Measurements from ENCODE around the gene FCN1. TPM values are rescaled to one million over a fixed set of nuclear protein-coding genes. Genes with fewer than 3 reads are reported as not detected.

The FCN1 gene
- total and polyA plus RNA-seq, 4 donors = 0.08 to 13.8 (median 0.87) TPM

GRCh38 chr9:134908524-134909309, 9.0 kb downstream of the FCN1 start:
- Histone ChIP-seq H3K27ac (ENCODE audit: low read depth, low read length) (no peak overlapping the region), H3K27me3 (ENCODE audit: control insufficient read depth, insufficient read depth, low read length) (no peaks in the 10 kb centered on the region), H3K36me3 (ENCODE audit: control insufficient read depth, insufficient read depth, low read length) (no peaks in the 10 kb centered on the region), H3K9me3 (ENCODE audit: control insufficient read depth, insufficient read depth, low read length) (no peaks in the 10 kb centered on the region), H3K4me1 (ENCODE audit: control insufficient read depth, insufficient read depth, low read length) (no peaks in the 10 kb centered on the region), H3K4me3 (ENCODE audit: low read depth, low read length) (no peak overlapping the region)
- DNase-seq (ENCODE audit: low read depth in 4 of 6, low spot score in 6 of 6) = no peak
- 93% methylated on average over 7 of the region's 13 CpGs for WGBS (ENCODE audit: insufficient coverage)

- DNase-seq (ENCODE audit: low read depth in 4 of 6, low spot score in 6 of 6) = no peak
- no peaks in the 10 kb centered on the region for H3K36me3 ChIP-seq (ENCODE audit: control insufficient read depth, insufficient read depth, low read length)
- no peaks in the 10 kb centered on the region for H3K4me1 ChIP-seq (ENCODE audit: control insufficient read depth, insufficient read depth, low read length)
- no peak overlapping the region for H3K4me3 ChIP-seq (ENCODE audit: low read depth, low read length)
- WGBS (ENCODE audit: insufficient coverage) = no CpG with 5 or more reads among the region's 3 CpGs
- no peak overlapping the region for H3K27ac ChIP-seq (ENCODE audit: low read depth, low read length)
- H3K9me3 ChIP-seq (ENCODE audit: control insufficient read depth, insufficient read depth, low read length) = no peaks in the 10 kb centered on the region
- H3K27me3 ChIP-seq (ENCODE audit: control insufficient read depth, insufficient read depth, low read length) = no peaks in the 10 kb centered on the region
Observed at GRCh38 chr9:134902936-134903335, 14.8 kb downstream of the FCN1 start.

GRCh38 chr9:134899818-134900217, 17.9 kb downstream of the FCN1 start:
- no peaks in the 10 kb centered on the region for H3K27me3 ChIP-seq (ENCODE audit: control insufficient read depth, insufficient read depth, low read length)
- H3K4me1 ChIP-seq (ENCODE audit: control insufficient read depth, insufficient read depth, low read length) = peaks cover 6% of the 10 kb centered on the region
- DNase-seq (ENCODE audit: low read depth in 4 of 6, low spot score in 6 of 6) = no peak
- H3K27ac ChIP-seq (ENCODE audit: low read depth, low read length) = no peak overlapping the region
- H3K36me3 ChIP-seq (ENCODE audit: control insufficient read depth, insufficient read depth, low read length) = no peaks in the 10 kb centered on the region
- H3K4me3 ChIP-seq (ENCODE audit: low read depth, low read length) = no peak overlapping the region
- H3K9me3 ChIP-seq (ENCODE audit: control insufficient read depth, insufficient read depth, low read length) = no peaks in the 10 kb centered on the region
- no CpG with 5 or more reads among the region's 1 CpG for WGBS (ENCODE audit: insufficient coverage)

GRCh38 chr9:134899168-134899567, 18.5 kb downstream of the FCN1 start:
- Histone ChIP-seq H3K9me3 (ENCODE audit: control insufficient read depth, insufficient read depth, low read length) (no peaks in the 10 kb centered on the region), H3K4me3 (ENCODE audit: low read depth, low read length) (no peak overlapping the region), H3K36me3 (ENCODE audit: control insufficient read depth, insufficient read depth, low read length) (no peaks in the 10 kb centered on the region), H3K27ac (ENCODE audit: low read depth, low read length) (no peak overlapping the region), H3K4me1 (ENCODE audit: control insufficient read depth, insufficient read depth, low read length) (peaks cover 6% of the 10 kb centered on the region), H3K27me3 (ENCODE audit: control insufficient read depth, insufficient read depth, low read length) (no peaks in the 10 kb centered on the region)
- WGBS (ENCODE audit: insufficient coverage) = no CpG with 5 or more reads among the region's 3 CpGs
- no peak for DNase-seq (ENCODE audit: low read depth in 4 of 6, low spot score in 6 of 6)

- Histone ChIP-seq H3K4me1 (ENCODE audit: control insufficient read depth, insufficient read depth, low read length) (peaks cover 6% of the 10 kb centered on the region), H3K27me3 (ENCODE audit: control insufficient read depth, insufficient read depth, low read length) (no peaks in the 10 kb centered on the region), H3K4me3 (ENCODE audit: low read depth, low read length) (no peak overlapping the region), H3K36me3 (ENCODE audit: control insufficient read depth, insufficient read depth, low read length) (no peaks in the 10 kb centered on the region), H3K27ac (ENCODE audit: low read depth, low read length) (no peak overlapping the region), H3K9me3 (ENCODE audit: control insufficient read depth, insufficient read depth, low read length) (no peaks in the 10 kb centered on the region)
- no peak for DNase-seq (ENCODE audit: low read depth in 4 of 6, low spot score in 6 of 6)
- no CpG with 5 or more reads among the region's 2 CpGs for WGBS (ENCODE audit: insufficient coverage)
Observed at GRCh38 chr9:134898319-134898718, 19.4 kb downstream of the FCN1 start.

- Histone ChIP-seq H3K36me3 (ENCODE audit: control insufficient read depth, insufficient read depth, low read length) (no peaks in the 10 kb centered on the region), H3K4me1 (ENCODE audit: control insufficient read depth, insufficient read depth, low read length) (peaks cover 6% of the 10 kb centered on the region), H3K9me3 (ENCODE audit: control insufficient read depth, insufficient read depth, low read length) (no peaks in the 10 kb centered on the region), H3K4me3 (ENCODE audit: low read depth, low read length) (no peak overlapping the region), H3K27me3 (ENCODE audit: control insufficient read depth, insufficient read depth, low read length) (no peaks in the 10 kb centered on the region), H3K27ac (ENCODE audit: low read depth, low read length) (no peak overlapping the region)
- 78% methylated on average over 1 of the region's 2 CpGs for WGBS (ENCODE audit: insufficient coverage)
- DNase-seq (ENCODE audit: low read depth in 4 of 6, low spot score in 6 of 6) = no peak
Observed at GRCh38 chr9:134897584-134898170, 20.0 kb downstream of the FCN1 start.

- H3K9me3 ChIP-seq (ENCODE audit: control insufficient read depth, insufficient read depth, low read length) = no peaks in the 10 kb centered on the region
- WGBS (ENCODE audit: insufficient coverage) = 81% methylated on average over 6 of the region's 14 CpGs
- H3K4me1 ChIP-seq (ENCODE audit: control insufficient read depth, insufficient read depth, low read length) = peaks cover 6% of the 10 kb centered on the region
- no peaks in the 10 kb centered on the region for H3K27me3 ChIP-seq (ENCODE audit: control insufficient read depth, insufficient read depth, low read length)
- no peak overlapping the region for H3K4me3 ChIP-seq (ENCODE audit: low read depth, low read length)
- no peak for DNase-seq (ENCODE audit: low read depth in 4 of 6, low spot score in 6 of 6)
- no peak overlapping the region for H3K27ac ChIP-seq (ENCODE audit: low read depth, low read length)
- no peaks in the 10 kb centered on the region for H3K36me3 ChIP-seq (ENCODE audit: control insufficient read depth, insufficient read depth, low read length)
Observed at GRCh38 chr9:134896834-134897583, 20.7 kb downstream of the FCN1 start.

- Histone ChIP-seq H3K4me3 (ENCODE audit: low read depth, low read length) (no peak overlapping the region), H3K36me3 (ENCODE audit: control insufficient read depth, insufficient read depth, low read length) (no peaks in the 10 kb centered on the region), H3K27me3 (ENCODE audit: control insufficient read depth, insufficient read depth, low read length) (no peaks in the 10 kb centered on the region), H3K4me1 (ENCODE audit: control insufficient read depth, insufficient read depth, low read length) (peaks cover 6% of the 10 kb centered on the region), H3K9me3 (ENCODE audit: control insufficient read depth, insufficient read depth, low read length) (no peaks in the 10 kb centered on the region), H3K27ac (ENCODE audit: low read depth, low read length) (peak overlapping the region; percentile 58)
- DNase-seq (ENCODE audit: low read depth in 4 of 6, low spot score in 6 of 6) = peak in 3 of 6 donors; percentile 30 to 86 (median 50)
- WGBS (ENCODE audit: insufficient coverage) = 50% methylated on average over 13 of the region's 14 CpGs
Observed at GRCh38 chr9:134895908-134896833, 21.5 kb downstream of the FCN1 start.

- WGBS (ENCODE audit: insufficient coverage) = 67% methylated on average over 1 of the region's 2 CpGs
Observed at GRCh38 chr9:134895567-134895907, 22.2 kb downstream of the FCN1 start.

More at GRCh38 chr9:134895567-134895907, 22.2 kb downstream of the FCN1 start:
- H3K36me3 ChIP-seq (ENCODE audit: control insufficient read depth, insufficient read depth, low read length) = no peaks in the 10 kb centered on the region
- no peak overlapping the region for H3K4me3 ChIP-seq (ENCODE audit: low read depth, low read length)
- H3K9me3 ChIP-seq (ENCODE audit: control insufficient read depth, insufficient read depth, low read length) = no peaks in the 10 kb centered on the region
- no peaks in the 10 kb centered on the region for H3K27me3 ChIP-seq (ENCODE audit: control insufficient read depth, insufficient read depth, low read length)
- H3K27ac ChIP-seq (ENCODE audit: low read depth, low read length) = peak overlapping the region; percentile 53
- H3K4me1 ChIP-seq (ENCODE audit: control insufficient read depth, insufficient read depth, low read length) = peaks cover 6% of the 10 kb centered on the region
- peak in 1 of 6 donors; percentile 67 for DNase-seq (ENCODE audit: low read depth in 4 of 6, low spot score in 6 of 6)
